Measurements from ENCODE around the gene NTSR1.

The NTSR1 gene

GRCh38 chr20:62737271-62737811 lies 28.7 kb downstream of the NTSR1 start:
- in situ Hi-C loops (cut with MboI; ENCODE audit: low sequenced_read_pairs) = no loop called here

GRCh38 chr20:62738025-62738881 lies 29.6 kb downstream of the NTSR1 start:
- in situ Hi-C loops (cut with MboI; ENCODE audit: low sequenced_read_pairs) = no loop called here

GRCh38 chr20:62739067-62739466 lies 30.4 kb downstream of the NTSR1 start:
- in situ Hi-C loops (cut with MboI; ENCODE audit: low sequenced_read_pairs) = no loop called here

- in situ Hi-C loops (cut with MboI; ENCODE audit: low sequenced_read_pairs) = no loop called here
Measured at GRCh38 chr20:62739581-62740285, 31.1 kb downstream of the NTSR1 start.

GRCh38 chr20:62740286-62741141 lies 31.9 kb downstream of the NTSR1 start:
- in situ Hi-C loops (cut with MboI; ENCODE audit: low sequenced_read_pairs) = no loop called here

GRCh38 chr20:62741191-62741691 lies 32.6 kb downstream of the NTSR1 start:
- in situ Hi-C loops (cut with MboI; ENCODE audit: low sequenced_read_pairs) = no loop called here

GRCh38 chr20:62741701-62742491 lies 33.3 kb downstream of the NTSR1 start:
- in situ Hi-C loops (cut with MboI; ENCODE audit: low sequenced_read_pairs) = no loop called here

- in situ Hi-C loops (cut with MboI; ENCODE audit: low sequenced_read_pairs) = no loop called here
Measured at GRCh38 chr20:62742550-62742949, 33.9 kb downstream of the NTSR1 start.

GRCh38 chr20:62742979-62743776 lies 34.5 kb downstream of the NTSR1 start:
- in situ Hi-C loops (cut with MboI; ENCODE audit: low sequenced_read_pairs) = no loop called here

GRCh38 chr20:62743777-62744317 lies 35.2 kb downstream of the NTSR1 start:
- in situ Hi-C loops (cut with MboI; ENCODE audit: low sequenced_read_pairs) = no loop called here

- in situ Hi-C loops (cut with MboI; ENCODE audit: low sequenced_read_pairs) = no loop called here
Measured at GRCh38 chr20:62744741-62745191, 36.1 kb downstream of the NTSR1 start.

GRCh38 chr20:62745279-62745951 lies 36.8 kb downstream of the NTSR1 start:
- in situ Hi-C loops (cut with MboI; ENCODE audit: low sequenced_read_pairs) = no loop called here

GRCh38 chr20:62745952-62746288 lies 37.3 kb downstream of the NTSR1 start:
- in situ Hi-C loops (cut with MboI; ENCODE audit: low sequenced_read_pairs) = no loop called here

GRCh38 chr20:62748311-62748710 lies 39.7 kb downstream of the NTSR1 start:
- in situ Hi-C loops (cut with MboI; ENCODE audit: low sequenced_read_pairs) = no loop called here

GRCh38 chr20:62749851-62750445 lies 41.3 kb downstream of the NTSR1 start:
- in situ Hi-C loops (cut with MboI; ENCODE audit: low sequenced_read_pairs) = no loop called here

- in situ Hi-C loops (cut with MboI; ENCODE audit: low sequenced_read_pairs) = no loop called here
Measured at GRCh38 chr20:62751551-62752150, 43.0 kb downstream of the NTSR1 start.

GRCh38 chr20:62752181-62752670 lies 43.6 kb downstream of the NTSR1 start:
- in situ Hi-C loops (cut with MboI; ENCODE audit: low sequenced_read_pairs) = no loop called here
